Brain microvascular endothelial cell (primary cell): ENCODE measurements around the gene ARRB1.
A peak's percentile ranks its signal among the peaks of the same experiment; 100 is the strongest.

ENCODE experiments used
- DNase-seq: peaks from one replicate; pipeline ENCODE4 v3.0.0-alpha.2; 2020
- H3K27ac ChIP-seq: fragments of 250-450 bp; sonication (Bioruptor Pico); 2 replicates; pipeline ENCODE4 v1.5.1; 2020; ENCODE audit warnings: mild to moderate bottlenecking, moderate library complexity
- H3K27me3 ChIP-seq: fragments of 250-450 bp; sonication (Bioruptor Pico); replicated peaks from 2 replicates; pipeline ENCODE4 v1.5.1; 2020; ENCODE audit warnings: mild to moderate bottlenecking
- H3K36me3 ChIP-seq: fragments of 250-450 bp; sonication (Bioruptor Pico); replicated peaks from 2 replicates; pipeline ENCODE4 v1.5.1; 2020; ENCODE audit warnings: mild to moderate bottlenecking
- H3K4me3 ChIP-seq: 2 replicates; pipeline ENCODE4 v1.5.1; 2011; ENCODE audit warnings: low read depth, mild to moderate bottlenecking, control low read depth, low read length, moderate library complexity
- CTCF ChIP-seq: IDR thresholded peaks from 2 replicates; pipeline ENCODE4 v1.5.1; 2011; ENCODE audit warnings: low read depth, mild to moderate bottlenecking, moderate library complexity, low read length, control low read depth, inconsistent platforms; ENCODE audit errors: missing control alignments
- in situ Hi-C: cut with HindIII; loops from 2 replicates; pipeline ENCODE4 v1.10.0; 2017; ENCODE audit warnings: low sequenced_read_pairs, low pct_ligation_motif_present

ARRB1 gene

GRCh38 chr11:75330291-75330690, 21.2 kb downstream of the ARRB1 start:
- TF ChIP-seq CTCF = no peak
- Histone ChIP-seq H3K4me3 (no peak overlapping the region), H3K27ac (no peak overlapping the region), H3K27me3 (no peaks in the 10 kb centered on the region), H3K36me3 (no peaks in the 10 kb centered on the region)
- no peak for DNase-seq
- in situ Hi-C loops = no loop called here

- Histone ChIP-seq H3K4me3 (no peak overlapping the region), H3K27ac (no peak overlapping the region), H3K36me3 (no peaks in the 10 kb centered on the region), H3K27me3 (no peaks in the 10 kb centered on the region)
- in situ Hi-C loops = no loop called here
- peak; percentile 59 for DNase-seq
- peak; percentile 88 for TF ChIP-seq CTCF
These were observed 22.8 kb downstream of the ARRB1 start for GRCh38 chr11:75328426-75329277.

GRCh38 chr11:75326439-75326810, 25.0 kb downstream of the ARRB1 start:
- no peak for DNase-seq
- peak overlapping the region; percentile 52 for H3K27ac ChIP-seq
- H3K4me3 ChIP-seq = no peak overlapping the region
- H3K36me3 ChIP-seq = no peaks in the 10 kb centered on the region
- H3K27me3 ChIP-seq = no peaks in the 10 kb centered on the region
- in situ Hi-C loops = no loop called here
- no peak for TF ChIP-seq CTCF

- peak; percentile 93 for DNase-seq
- H3K4me3 ChIP-seq = no peak overlapping the region
- peak overlapping the region; percentile 52 for H3K27ac ChIP-seq
- no peak for TF ChIP-seq CTCF
- H3K27me3 ChIP-seq = no peaks in the 10 kb centered on the region
- in situ Hi-C loops = no loop called here
- no peaks in the 10 kb centered on the region for H3K36me3 ChIP-seq
These were observed 25.6 kb downstream of the ARRB1 start for GRCh38 chr11:75325713-75326438.

GRCh38 chr11:75324740-75325139, 26.7 kb downstream of the ARRB1 start:
- no peak for TF ChIP-seq CTCF
- Histone ChIP-seq H3K27me3 (no peaks in the 10 kb centered on the region), H3K4me3 (no peak overlapping the region), H3K36me3 (no peaks in the 10 kb centered on the region), H3K27ac (no peak overlapping the region)
- in situ Hi-C loops = no loop called here
- DNase-seq = no peak
